Measurements from ENCODE around the gene ZNF862. TPM values are rescaled to one million over a fixed set of nuclear protein-coding genes. Genes with fewer than 3 reads are reported as not detected.

The ZNF862 gene
- total and polyA plus RNA-seq, 2 of the 8 experiments (the other 6 are each of a cell fraction or from before 2014, with no cell fraction given) = 1.8 to 3.9 TPM

DNA sequence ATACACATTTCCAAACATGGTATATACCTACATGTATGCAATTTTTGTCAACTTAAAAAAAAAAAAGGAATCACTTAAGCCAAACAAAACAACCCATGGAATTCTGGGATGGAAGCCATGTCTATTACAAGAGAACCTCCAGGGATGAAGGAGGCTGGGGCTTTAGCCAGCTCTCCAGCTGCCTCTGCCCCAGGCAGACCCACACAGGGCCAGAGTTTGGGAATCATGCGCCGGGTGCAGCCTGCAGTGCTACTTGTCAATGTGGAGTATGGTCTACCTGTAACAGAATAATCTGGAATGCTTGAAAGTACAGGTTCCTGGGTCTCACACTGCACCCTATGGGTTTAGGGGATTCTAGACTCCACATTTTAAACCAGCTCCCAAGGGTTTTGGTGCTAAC, 46.4 kb downstream of the ZNF862 start:
- Histone ChIP-seq H3K14ac (ENCODE audit: insufficient read length) (no peak overlapping the region), H3K56ac (replicated peaks; ENCODE audit: insufficient read length, low read depth, low read length) (no peak overlapping the region), H3K36me3 (ENCODE audit: control insufficient read depth in 2 of 4, insufficient read depth in 4 of 4, low read length in 3 of 4) (no peaks in the 10 kb centered on the region; a peak in 1 of 8 replicates), H3K79me2 (ENCODE audit: control insufficient read depth in 1 of 2, insufficient read depth in 2 of 2, low read length in 2 of 2) (no peaks in the 10 kb centered on the region), H3K27ac (ENCODE audit: low read depth, low read length) (no peak overlapping the region), H3K4me3 (ENCODE audit: extremely low read depth in 1 of 4, insufficient read depth in 2 of 4, low read depth in 3 of 4, low read length in 4 of 4) (no peak overlapping the region), H2BK5ac (ENCODE audit: low read depth, low read length) (no peak overlapping the region), H2BK12ac (ENCODE audit: low read depth, low read length) (no peak overlapping the region), H3K23ac (ENCODE audit: insufficient read length) (no peak overlapping the region), H3K9me3 (ENCODE audit: insufficient read depth in 2 of 2, low read depth in 1 of 2, low read length in 1 of 2) (no peaks in the 10 kb centered on the region), H4K5ac (ENCODE audit: insufficient read length, low read depth, low read length) (no peak overlapping the region), H3K9ac (replicated peaks in 1 of 4; ENCODE audit: extremely low read depth in 1 of 4, low read depth in 3 of 4, low read length in 3 of 4) (no peak overlapping the region), H2BK15ac (ENCODE audit: low read length) (no peak overlapping the region), H2AK5ac (ENCODE audit: low read depth, low read length) (no peak overlapping the region), H3K4me1 (replicated peaks in 1 of 4; ENCODE audit: control insufficient read depth in 3 of 4, insufficient read depth in 4 of 4, low read length in 3 of 4) (peaks cover 5 to 9% (median 5%) of the 10 kb centered on the region in 4 experiments; a peak in 6 of 7 replicates), H3K27me3 (replicated peaks in 1 of 4; ENCODE audit: control insufficient read depth in 3 of 4, extremely low read depth in 1 of 4, insufficient read depth in 3 of 4, low read length in 3 of 4) (no peaks in the 10 kb centered on the region), H2AFZ (ENCODE audit: low read length) (no peak overlapping the region), H3K4me2 (ENCODE audit: insufficient read depth in 1 of 2, low read depth in 2 of 2, low read length in 2 of 2) (no peak overlapping the region), H4K91ac (replicated peaks; ENCODE audit: insufficient read length, low read length) (no peak overlapping the region), H3K79me1 (ENCODE audit: low read depth, low read length) (no peaks in the 10 kb centered on the region), H2BK120ac (replicated peaks; ENCODE audit: low read depth, low read length) (no peak overlapping the region), H4K20me1 (replicated peaks in 1 of 2; ENCODE audit: control insufficient read depth in 1 of 2, insufficient read depth in 2 of 2, low read length in 2 of 2) (peaks cover 0 to 1% of the 10 kb centered on the region in 2 experiments), H2BK20ac (ENCODE audit: low read length) (no peak overlapping the region), H3K23me2 (ENCODE audit: low read depth, low read length) (no peaks in the 10 kb centered on the region), H3K4ac (replicated peaks; ENCODE audit: insufficient read length, low read depth, low read length) (no peak overlapping the region), H4K8ac (ENCODE audit: extremely low read depth, insufficient read depth, low read length) (no peak overlapping the region), H3K18ac (ENCODE audit: extremely low read depth, low read length) (no peak overlapping the region)
- ChIA-PET CTCF (ENCODE audit: partially characterized antibody) (interaction anchor here (0.9 to 7.0 kb wide), 15 partner anchors 8 to 160 kb away, joined by 3 to 68 read pairs (median 7); no protein-coding TSS in a partner anchor), POLR2A (ENCODE audit: partially characterized antibody) (interaction anchor here (0.6 kb wide), 1 partner anchor 113 kb away, joined by 3 read pairs; no protein-coding TSS in a partner anchor)
- DNase-seq (ENCODE audit: low read depth in 1 of 2, low spot score in 2 of 2) (no peak), FAIRE-seq (no peak)
- WGBS, 2 experiments (ENCODE audit: extremely low coverage in 1 of 2, insufficient coverage in 1 of 2, insufficient read length in 1 of 2, insufficient replicate concordance in 2 of 2, low coverage in 1 of 2, low lambda C conversion rate in 2 of 2, missing lambda C conversion rate in 1 of 2) = 86% methylated on average over 2 of the region's 2 CpGs; no CpG with 5 or more reads in 1 of the 2 experiments
- no peak for TF ChIP-seq RXRA (IDR thresholded peaks at IDR 0.05; ENCODE audit: insufficient read depth, low read depth, low read length)
- TF ChIP-seq HDAC2 (IDR thresholded peaks at IDR 0.05; ENCODE audit: borderline replicate concordance in 1 of 2, low read depth in 2 of 2, low read length in 2 of 2) = no peak
- TF ChIP-seq CBX8 (IDR thresholded peaks at IDR 0.05; ENCODE audit: borderline replicate concordance, low read depth, low read length) = no peak
- no peak for TF ChIP-seq TAF7 (optimal IDR thresholded peaks at IDR 0.05; ENCODE audit: borderline replicate concordance, low read depth, low read length)
- no peak for TF ChIP-seq PHF8 (conservative IDR thresholded peaks at IDR 0.05; ENCODE audit: low read depth, low read length)
- TF ChIP-seq SIRT6 (IDR thresholded peaks at IDR 0.05; ENCODE audit: low read length) = no peak
- TF ChIP-seq YY1 (IDR thresholded peaks at IDR 0.05; ENCODE audit: low read depth, low read length) = no peak
- TF ChIP-seq, protein P1, sequence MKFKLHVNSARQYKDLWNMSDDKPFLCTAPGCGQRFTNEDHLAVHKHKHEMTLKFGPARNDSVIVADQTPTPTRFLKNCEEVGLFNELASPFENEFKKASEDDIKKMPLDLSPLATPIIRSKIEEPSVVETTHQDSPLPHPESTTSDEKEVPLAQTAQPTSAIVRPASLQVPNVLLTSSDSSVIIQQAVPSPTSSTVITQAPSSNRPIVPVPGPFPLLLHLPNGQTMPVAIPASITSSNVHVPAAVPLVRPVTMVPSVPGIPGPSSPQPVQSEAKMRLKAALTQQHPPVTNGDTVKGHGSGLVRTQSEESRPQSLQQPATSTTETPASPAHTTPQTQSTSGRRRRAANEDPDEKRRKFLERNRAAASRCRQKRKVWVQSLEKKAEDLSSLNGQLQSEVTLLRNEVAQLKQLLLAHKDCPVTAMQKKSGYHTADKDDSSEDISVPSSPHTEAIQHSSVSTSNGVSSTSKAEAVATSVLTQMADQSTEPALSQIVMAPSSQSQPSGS (IDR thresholded peaks at IDR 0.05; ENCODE audit: low read length) = no peak
- TF ChIP-seq BCL11A (IDR thresholded peaks at IDR 0.05; ENCODE audit: low read depth in 2 of 2, low read length in 2 of 2) = no peak
- no peak for TF ChIP-seq EZH2 (IDR thresholded peaks at IDR 0.05; ENCODE audit: low read depth, low read length, severe bottlenecking)
- no peak for TF ChIP-seq KDM1A (IDR thresholded peaks at IDR 0.05; ENCODE audit: borderline replicate concordance, low read length)
